ENCODE results near the gene B4GALNT2.
A peak's percentile ranks its signal among the peaks of the same experiment; 100 is the strongest.

B4GALNT2 gene

GRCh38 chr17:49210158-49211029 lies 77.8 kb downstream of the B4GALNT2 start, which contains the start of the genes ABI3 and GNGT2:
TSS of gene ABI3 (plus strand) at chr17:49210707. CDS start at chr17:49210725, 18 bp downstream.
TSS of gene GNGT2 (minus strand) at chr17:49210574. CDS start at chr17:49207422, 3,152 bp downstream.
- no peak for DNase-seq (ENCODE audit: low spot score)

- DNase-seq (ENCODE audit: low spot score), result no peak
Observed at GRCh38 chr17:49213399-49213798, 80.8 kb downstream of the B4GALNT2 start.

GRCh38 chr17:49213847-49214246 lies 81.3 kb downstream of the B4GALNT2 start:
- no peak for DNase-seq (ENCODE audit: low spot score)

GRCh38 chr17:49214676-49215360 lies 82.2 kb downstream of the B4GALNT2 start:
- no peak for DNase-seq (ENCODE audit: low spot score)

GRCh38 chr17:49216482-49216881 lies 83.9 kb downstream of the B4GALNT2 start:
- DNase-seq (ENCODE audit: low spot score), result no peak

GRCh38 chr17:49216953-49217650 lies 84.5 kb downstream of the B4GALNT2 start:
- no peak for DNase-seq (ENCODE audit: low spot score)

- no peak for DNase-seq (ENCODE audit: low spot score)
Observed at GRCh38 chr17:49217651-49218413, 85.3 kb downstream of the B4GALNT2 start.

- DNase-seq (ENCODE audit: low spot score), result no peak
Observed at GRCh38 chr17:49218941-49219913, 86.7 kb downstream of the B4GALNT2 start.

GRCh38 chr17:49219987-49220386 lies 87.4 kb downstream of the B4GALNT2 start:
- no peak for DNase-seq (ENCODE audit: low spot score)

- DNase-seq (ENCODE audit: low spot score), result no peak
Observed at GRCh38 chr17:49223168-49223516, 90.6 kb downstream of the B4GALNT2 start.

- peak; percentile 80 for DNase-seq (ENCODE audit: low spot score)
Observed at GRCh38 chr17:49223517-49224197, 91.1 kb downstream of the B4GALNT2 start.

GRCh38 chr17:49224198-49224996 lies 91.8 kb downstream of the B4GALNT2 start:
- DNase-seq (ENCODE audit: low spot score), result no peak

- DNase-seq (ENCODE audit: low spot score), result no peak
Observed at GRCh38 chr17:49224997-49225337, 92.4 kb downstream of the B4GALNT2 start.

- no peak for DNase-seq (ENCODE audit: low spot score)
Observed at GRCh38 chr17:49225554-49226236, 93.1 kb downstream of the B4GALNT2 start.

Data from hematopoietic multipotent progenitor cell treated with erythropoietin and hydrocortisone succinate and interleukin-3 and kit ligand, for 17 days (in vitro differentiated cells).